GM10266 (cell line): ENCODE data around the gene NOP9.
A peak's percentile ranks its signal among the peaks of the same experiment; 100 is the strongest.

Experiments used
- DNase-seq: peaks from one replicate; pipeline ENCODE4 v3.0.0; 2012; ENCODE audit errors: extremely low spot score
- CTCF ChIP-seq: IDR thresholded peaks from 2 replicates; pipeline ENCODE4 v1.5.1; 2012; ENCODE audit warnings: mild to moderate bottlenecking, low read depth; ENCODE audit not compliant: control insufficient read depth, insufficient read depth; ENCODE audit errors: missing control alignments

The NOP9 gene

GRCh38 chr14:24277606-24278321 is 21.9 kb upstream of the NOP9 start:
- DNase-seq = no peak
- no peak for TF ChIP-seq CTCF

- TF ChIP-seq CTCF = no peak
- DNase-seq = no peak
Measured at GRCh38 chr14:24278424-24278823, 21.2 kb upstream of the NOP9 start.

GRCh38 chr14:24279301-24280186 is 20.1 kb upstream of the NOP9 start:
- peak; percentile 30 for TF ChIP-seq CTCF
- DNase-seq = no peak

DNA sequence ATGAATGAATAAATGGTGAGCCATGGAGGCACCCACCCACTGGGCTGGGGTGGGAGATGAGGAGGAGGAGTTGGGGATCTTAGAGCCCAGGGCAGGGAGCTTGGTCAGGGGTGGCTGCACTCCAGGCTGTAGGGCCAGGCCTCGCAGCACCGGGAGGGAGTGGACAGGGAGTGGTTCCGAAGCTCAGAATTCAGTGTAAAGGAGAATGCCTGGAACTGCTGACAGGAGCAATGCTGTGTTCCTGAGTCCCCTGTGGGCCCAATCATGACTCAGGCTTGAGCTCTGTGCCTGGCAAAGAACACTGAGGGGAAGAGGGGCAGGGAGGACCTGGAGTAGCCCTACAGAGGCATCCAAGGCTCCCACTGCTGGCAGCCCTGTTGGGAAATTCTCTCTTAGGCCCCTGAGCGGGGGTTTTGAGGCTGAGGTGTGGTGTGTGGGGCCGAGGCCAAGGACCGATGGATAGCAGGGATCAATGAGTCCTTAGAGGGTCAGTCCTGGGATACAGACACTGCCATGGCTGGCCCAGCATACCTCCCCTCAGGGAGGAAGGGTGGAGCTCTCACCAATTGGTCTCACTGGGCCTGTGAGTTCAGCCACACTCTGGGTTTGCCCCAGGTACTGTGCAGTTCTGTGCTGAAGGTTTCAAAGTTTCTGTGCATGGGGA is 18.7 kb upstream of the NOP9 start:
- no peak for DNase-seq

DNA sequence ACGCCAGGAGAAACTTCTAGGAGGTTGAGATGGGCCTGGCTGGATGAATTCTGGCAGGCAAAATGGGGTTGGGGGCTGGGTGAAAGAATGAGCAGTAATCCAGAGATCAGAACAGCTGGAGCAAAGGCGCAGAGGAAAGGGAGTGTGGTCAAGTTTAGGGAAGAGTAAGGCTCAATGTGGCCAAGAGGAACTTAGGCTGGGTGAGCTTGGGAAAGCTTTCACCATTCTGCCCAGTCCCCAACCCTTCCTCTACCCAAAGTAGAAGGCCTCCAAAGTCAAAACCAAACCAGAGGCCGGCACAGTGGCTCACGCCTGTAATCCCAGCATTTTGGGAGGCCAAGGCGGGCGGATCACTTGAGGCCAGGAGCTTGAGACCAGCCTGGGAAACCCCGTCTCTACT is 18.0 kb upstream of the NOP9 start:
- no peak for DNase-seq
- no peak for TF ChIP-seq CTCF

More for the DNA sequence above, 18.7 kb upstream of the NOP9 start:
- no peak for TF ChIP-seq CTCF

DNA sequence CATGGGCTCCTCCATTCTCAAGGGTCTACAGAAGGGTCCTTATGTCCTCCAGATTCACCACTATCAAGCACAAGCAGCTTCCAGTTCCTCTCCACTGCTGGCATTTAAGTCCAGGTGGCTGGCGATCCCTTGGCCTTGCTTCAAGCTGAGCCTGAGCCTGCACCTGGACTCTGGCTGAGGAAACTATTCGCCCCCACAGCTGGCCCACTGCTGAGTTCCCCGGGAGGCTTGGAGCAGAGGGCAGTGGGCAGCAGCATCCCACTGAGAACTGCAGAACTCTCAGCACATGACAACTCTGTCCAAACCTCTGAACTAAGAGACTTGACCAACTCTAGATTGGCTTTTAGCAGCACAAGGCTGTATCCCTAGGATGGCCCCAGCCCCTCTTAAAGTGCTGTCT is 16.9 kb upstream of the NOP9 start:
- no peak for TF ChIP-seq CTCF
- no peak for DNase-seq
